CD4-positive, alpha-beta T cell treated with Interleukin-15 for 1 hour (primary cell): ENCODE results near the gene SLC9A6.
"Not testable (repeated sequence)": the region's sequence is repeated elsewhere in the genome, so short reads cannot be mapped to it uniquely, and the experiment has no call there.

Experiments used
- DNase-seq: peaks from one replicate; pipeline ENCODE4 v3.0.0-alpha.2; 2020

SLC9A6 gene

GRCh38 chrX:136064661-136065043 lies 79.4 kb downstream of the SLC9A6 start:
- DNase-seq = no peak

- peak; percentile 39 for DNase-seq
Observed at GRCh38 chrX:136065044-136065671, 79.9 kb downstream of the SLC9A6 start.

- DNase-seq = no peak
Observed at GRCh38 chrX:136067097-136067496, 81.9 kb downstream of the SLC9A6 start.

- no peak for DNase-seq
Observed at GRCh38 chrX:136067966-136068365, 82.7 kb downstream of the SLC9A6 start.

DNA sequence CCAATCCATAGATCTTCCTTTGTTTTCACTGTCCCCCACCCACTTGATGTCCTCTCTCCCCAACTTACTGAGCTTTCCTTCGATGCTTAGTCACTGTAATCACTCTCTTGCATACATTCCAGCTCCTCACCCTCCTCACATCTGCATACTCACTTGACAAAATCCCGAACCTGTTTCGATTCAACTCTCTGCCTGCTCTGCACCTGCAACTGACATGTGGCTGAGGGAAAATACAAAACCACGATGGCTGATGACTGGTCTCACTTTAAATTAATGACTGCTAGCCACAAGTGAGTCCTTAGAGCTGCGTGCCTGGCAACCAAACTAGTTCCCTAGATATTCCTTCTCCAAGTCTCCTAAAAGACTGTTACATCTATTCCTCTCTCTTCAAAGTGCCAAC lies 91.7 kb downstream of the SLC9A6 start:
- no peak for DNase-seq

DNA sequence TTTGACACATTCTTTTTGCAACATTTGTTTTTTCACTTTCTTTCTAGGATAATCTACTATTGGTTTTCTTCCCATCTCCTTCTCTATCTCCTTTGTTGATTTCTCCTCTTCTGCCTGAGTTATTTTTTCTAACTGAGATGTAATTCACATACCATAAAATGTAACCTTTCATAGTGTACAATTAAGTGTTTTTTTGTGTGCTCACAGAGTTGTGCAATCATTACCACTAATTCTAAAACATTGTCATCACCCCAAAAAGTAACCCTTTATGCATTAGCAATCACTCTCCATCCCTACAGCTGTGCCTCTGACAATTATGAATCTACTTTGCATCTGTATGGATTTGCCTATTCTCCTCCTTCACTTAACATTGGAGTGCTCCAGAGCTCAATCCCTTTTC lies 95.5 kb downstream of the SLC9A6 start:
- DNase-seq = no peak

GRCh38 chrX:136086521-136086920 lies 101.3 kb downstream of the SLC9A6 start:
- no peak for DNase-seq

GRCh38 chrX:136091898-136092297 lies 106.7 kb downstream of the SLC9A6 start:
- DNase-seq = not testable (repeated sequence)

GRCh38 chrX:136094962-136095361 lies 109.7 kb downstream of the SLC9A6 start:
- DNase-seq = no peak
